HepG2 (cell line): Measurements from ENCODE around the gene SERPINF2. TPM values are rescaled to one million over a fixed set of nuclear protein-coding genes. Genes with fewer than 3 reads are reported as not detected.
A peak's percentile ranks its signal among the peaks of the same experiment; 100 is the strongest.

ENCODE experiments used
- ATAC-seq: fragments of 200-7000 bp; cut with Tn5 transposase; 3 replicates; pipeline ENCODE4 v1.9.1; 2020; ENCODE audit warnings: mild to moderate bottlenecking, moderate library complexity
- Bru-seq: library from RNA; stranded (reverse); fragments of 400-500 nt; gene quantifications from one replicate; lab custom pipeline; 2021; lab: Mats Ljungman, UMichigan
- BruChase-seq, 2 experiments: library from RNA; stranded (reverse); fragments of 400-500 nt; gene quantifications; one replicate each; lab custom pipeline; 2021; lab: Mats Ljungman, UMichigan
- BruUV-seq: library from RNA; stranded (reverse); fragments of 400-500 nt; replicated peaks from 2 replicates; lab custom pipeline; 2021; lab: Mats Ljungman, UMichigan
- CTCF ChIA-PET: fragments of 300-600 bp; formaldehyde crosslinking; extraction: SDS; loops from one replicate; lab custom pipeline; 2021; ENCODE audit warnings: low total read pairs, inconsistent platforms, low intra/inter-chr PET ratio; lab: Yijun Ruan, JAX
- POLR2A ChIA-PET: fragments of 350-600 bp; sonication (Branson Sonifier 250); formaldehyde crosslinking; loops from one replicate; lab custom pipeline; 2020; ENCODE audit warnings: antibody characterized with exemption, inconsistent platforms; lab: Yijun Ruan, JAX
- DNase-seq: peaks from one replicate; pipeline ENCODE4 v3.0.0-alpha.2; 2015; ENCODE audit warnings: low spot score
- FAIRE-seq: peaks from 3 replicates; lab custom pipeline; 2011; peaks lifted over from hg19 to GRCh38; lab: Jason Lieb, UNC
- H2AFZ ChIP-seq: one replicate; pipeline ENCODE4 v1.6.1; 2011; ENCODE audit warnings: low read length, inconsistent platforms
- H3K27ac ChIP-seq: fragments of 300-600 bp; 3 replicates; pipeline ENCODE4 v1.8.0; 2011; ENCODE audit warnings: mixed run types, mild to moderate bottlenecking, mixed read lengths, low read length, inconsistent platforms; ENCODE audit not compliant: insufficient read depth; ENCODE audit errors: extremely low read length
- H3K27me3 ChIP-seq, 2 experiments: fragments of 200-600 bp in 1 of 2; 2 replicates in 1 of 2; 3 replicates in 1 of 2; pipeline versions ENCODE4 v1.6.0 to v1.8.0; 2011; ENCODE audit warnings: low read length in 2 of 2, mild to moderate bottlenecking in 2 of 2, moderate library complexity in 2 of 2, inconsistent platforms in 1 of 2; ENCODE audit not compliant: insufficient read depth in 2 of 2, control insufficient read depth in 1 of 2
- H3K36me3 ChIP-seq, 2 experiments: fragments of 200-600 bp in 1 of 2; replicated peaks in 1 of 2; 2 replicates in 1 of 2; 3 replicates in 1 of 2; pipeline versions ENCODE4 v1.5.1 to v1.8.0; 2011; ENCODE audit warnings: low read length in 2 of 2, inconsistent platforms in 1 of 2; ENCODE audit not compliant: insufficient read depth in 2 of 2, control insufficient read depth in 1 of 2
- H3K4me1 ChIP-seq: 2 replicates; pipeline ENCODE4 v1.5.1; 2012; ENCODE audit warnings: low read length, inconsistent platforms; ENCODE audit not compliant: insufficient read depth
- H3K4me2 ChIP-seq: 2 replicates; pipeline ENCODE4 v1.6.0; 2011; ENCODE audit warnings: low read depth, low read length, inconsistent platforms
- H3K4me3 ChIP-seq, 3 experiments: fragments of 200-600 bp in 1 of 3; sonication (generic), shearing (Covaris generic) in 1 of 3; replicated peaks in 1 of 3; 2 replicates each; pipeline ENCODE4 v1.5.1; 2011 to 2016; ENCODE audit warnings: low read length in 3 of 3, inconsistent platforms in 2 of 3, low read depth in 2 of 3, mild to moderate bottlenecking in 2 of 3, control low read depth in 1 of 3, mixed read lengths in 1 of 3; ENCODE audit not compliant: insufficient read depth in 1 of 3
- H3K79me2 ChIP-seq: one replicate; pipeline ENCODE4 v1.6.1; 2011; ENCODE audit warnings: low read length, inconsistent platforms; ENCODE audit not compliant: insufficient read depth
- H3K9ac ChIP-seq: 2 replicates; pipeline ENCODE4 v1.6.0; 2011; ENCODE audit warnings: mild to moderate bottlenecking, low read depth, low read length, inconsistent platforms; ENCODE audit not compliant: insufficient read depth
- H3K9me3 ChIP-seq: 2 replicates; pipeline ENCODE4 v1.5.1; 2012; ENCODE audit warnings: mild to moderate bottlenecking, low read length
- H4K20me1 ChIP-seq: 2 replicates; pipeline ENCODE4 v1.6.0; 2011; ENCODE audit warnings: inconsistent platforms, mild to moderate bottlenecking, low read length, moderate library complexity; ENCODE audit not compliant: insufficient read depth
- DMAP1 ChIP-seq: IDR thresholded peaks from 2 replicates; pipeline ENCODE4 v1.6.1; 2016
- GATAD2A ChIP-seq: IDR thresholded peaks from 2 replicates; pipeline ENCODE4 v1.6.1; 2016
- MZF1 ChIP-seq: sonication (generic); formaldehyde crosslinking; IDR thresholded peaks from 2 replicates; pipeline ENCODE4 v1.8.1; 2023; ENCODE audit warnings: mild to moderate bottlenecking, missing genetic modification reagents, borderline replicate concordance
- REPIN1 ChIP-seq: sonication (generic); formaldehyde crosslinking; IDR thresholded peaks from 2 replicates; pipeline ENCODE4 v1.8.0; 2022; ENCODE audit warnings: missing genetic modification reagents, low read depth, mild to moderate bottlenecking, borderline replicate concordance
- RFX1 ChIP-seq: fragments of 450-650 bp; IDR thresholded peaks from 2 replicates; pipeline ENCODE4 v1.6.1; 2017
- TEAD2 ChIP-seq: sonication (generic); formaldehyde crosslinking; IDR thresholded peaks from 2 replicates; pipeline ENCODE4 v1.9.0; 2021; ENCODE audit warnings: missing genetic modification reagents
- XRCC5 ChIP-seq: fragments of 200-400 bp; formaldehyde crosslinking; optimal IDR thresholded peaks from 2 replicates; pipeline ENCODE3; 2017; ENCODE audit warnings: mild to moderate bottlenecking, low read length
- YEATS4 ChIP-seq: sonication (generic); formaldehyde crosslinking; IDR thresholded peaks from 2 replicates; pipeline ENCODE4 v1.4.0; 2020; ENCODE audit warnings: missing genetic modification reagents, borderline replicate concordance
- ZNF24 ChIP-seq: fragments of 450-650 bp; IDR thresholded peaks from 2 replicates; pipeline ENCODE4 v1.6.1; 2017; ENCODE audit warnings: antibody characterized with exemption, mild to moderate bottlenecking
- ZSCAN25 ChIP-seq: sonication (generic); formaldehyde crosslinking; IDR thresholded peaks from 2 replicates; pipeline ENCODE4 v1.8.0; 2022; ENCODE audit warnings: mild to moderate bottlenecking, missing genetic modification reagents
- WGBS: methylation state at CpG from one replicate; pipeline ENCODE4 v1.1.6; 2017; ENCODE audit warnings: low lambda C conversion rate; 5-methylcytosine and 5-hydroxymethylcytosine counted together
- in situ Hi-C: cut with HindIII; loops from 2 replicates; pipeline ENCODE4 v1.10.0; 2017; ENCODE audit warnings: low pct_unique_long_range_greater_than_20kb; ENCODE audit not compliant: extremely low pct_ligation_motif_present
- intact Hi-C: fragments of 100-400 bp; cut with micrococcal nuclease; formaldehyde crosslinking; loops from one replicate; pipeline ENCODE4 v1.10.0; 2022; ENCODE audit not compliant: unreplicated experiment
- long read RNA-seq, 2 experiments: library from RNA in 1 of 2; library from polyadenylated mRNA in 1 of 2; stranded (forward) in 1 of 2; unstranded in 1 of 2; transcript quantifications; one replicate each; pipeline ENCODE4 v2.0.0, GENCODE V29; 2019 to 2022
- polyA minus RNA-seq, 3 experiments: library from RNA; depleted of rRNA, polyadenylated mRNA; stranded (reverse); fragments of >200 nt; gene quantifications; 2 replicates each; pipeline ENCODE4 v1.2.3, GENCODE V29; 2011; ENCODE audit warnings: low replicate concordance in 1 of 3
- polyA plus RNA-seq, 8 experiments: library from polyadenylated mRNA; depleted of rRNA in 3 of 8; stranded (reverse) in 7 of 8; unstranded in 1 of 8; fragments of >200 nt; fragmentation: Illumina TruSeq in 4 of 8; extraction: Trizol in 4 of 8; gene quantifications; 2 replicates each; pipeline versions ENCODE4 v1.2.1 to v1.2.3, GENCODE V29; 2011 to 2016; ENCODE audit warnings: low read depth in 4 of 8, missing spikeins in 1 of 8, mixed read lengths in 1 of 8; ENCODE audit not compliant: insufficient read depth in 1 of 8
- total RNA-seq, 5 experiments: library from RNA; depleted of rRNA; stranded (reverse); fragments of >200 nt; fragmentation: Illumina TruSeq; extraction: Trizol; gene quantifications; 2 replicates each; pipeline ENCODE4 v1.2.3, GENCODE V29; 2016; ENCODE audit warnings: low read depth in 1 of 5
- TF ChIP-seq, protein P1 (sequence below): sonication (generic); formaldehyde crosslinking; IDR thresholded peaks from 2 replicates; pipeline ENCODE4 v1.5.0; 2020; ENCODE audit warnings: missing genetic modification reagents
- TF ChIP-seq, protein P2 (sequence below): IDR thresholded peaks from 2 replicates; pipeline ENCODE4 v1.6.1; 2016; ENCODE audit warnings: low read depth
- TF ChIP-seq, protein P3 (sequence below): sonication (generic); formaldehyde crosslinking; IDR thresholded peaks from 2 replicates; pipeline ENCODE4 v1.4.0; 2020; ENCODE audit warnings: mild to moderate bottlenecking, missing genetic modification reagents

Gene SERPINF2
- total RNA-seq (2016; rRNA removed; fragmentation: Illumina TruSeq; extraction: Trizol): 123 and 309 TPM in 2 replicates
- 43.1 and 45.3 TPM in 2 replicates for total RNA-seq (2016; cell fraction: cytosol; rRNA removed; fragmentation: Illumina TruSeq; extraction: Trizol; ENCODE audit: low read depth)
- total RNA-seq (2016; cell fraction: insoluble cytoplasmic fraction; rRNA removed; fragmentation: Illumina TruSeq; extraction: Trizol): 113 and 316 TPM in 2 replicates
- 90.4 and 105 TPM in 2 replicates for total RNA-seq (2016; cell fraction: membrane; rRNA removed; fragmentation: Illumina TruSeq; extraction: Trizol)
- total RNA-seq (2016; cell fraction: nucleus; rRNA removed; fragmentation: Illumina TruSeq; extraction: Trizol): 243 and 286 TPM in 2 replicates
- 548 and 871 TPM in 2 replicates for polyA plus RNA-seq (2011; rRNA removed)
- 573 and 676 TPM in 2 replicates for polyA plus RNA-seq (2011; cell fraction: cytosol; rRNA removed)
- 1,260 and 1,369 TPM in 2 replicates for polyA plus RNA-seq (2011; cell fraction: nucleus; rRNA removed)
- 401 and 511 TPM in 2 replicates for polyA plus RNA-seq (2012)
- polyA plus RNA-seq (2016; cell fraction: cytosol; fragmentation: Illumina TruSeq; extraction: Trizol; ENCODE audit: low read depth): 58.6 and 61.9 TPM in 2 replicates
- polyA plus RNA-seq (2016; cell fraction: insoluble cytoplasmic fraction; fragmentation: Illumina TruSeq; extraction: Trizol; ENCODE audit: low read depth): 142 and 163 TPM in 2 replicates
- 96.0 and 97.4 TPM in 2 replicates for polyA plus RNA-seq (2016; cell fraction: membrane; fragmentation: Illumina TruSeq; extraction: Trizol; ENCODE audit: low read depth)
- 572 and 581 TPM in 2 replicates for polyA plus RNA-seq (2016; cell fraction: nucleus; fragmentation: Illumina TruSeq; extraction: Trizol; ENCODE audit: insufficient read depth, low read depth)
- polyA minus RNA-seq (2011; rRNA and poly(A)+ RNA removed; ENCODE audit: low replicate concordance): 1.3 and 600 TPM in 2 replicates
- 283 and 408 TPM in 2 replicates for polyA minus RNA-seq (2011; cell fraction: cytosol; rRNA and poly(A)+ RNA removed)
- 211 and 291 TPM in 2 replicates for polyA minus RNA-seq (2011; cell fraction: nucleus; rRNA and poly(A)+ RNA removed)
- percentile 95 among the genes with signal in this experiment for Bru-seq, nascent RNA
- BruChase-seq, experiment 1, labeled RNA remaining after a 6-hour chase: percentile 98 among the genes with signal in this experiment
- percentile 96 among the genes with signal in this experiment for BruChase-seq, experiment 2, labeled RNA remaining after a 2-hour chase
- long read RNA-seq, experiment 1, transcript SERPINF2-202 (10 exons, 2,265 nt): minor isoform, 16 of 456 reads
- long read RNA-seq, experiment 1, transcript SERPINF2-201 (10 exons, 2,284 nt): major isoform, 260 of 456 reads
- long read RNA-seq, experiment 1, partial matches to known transcripts: 118 of 456 reads
- long read RNA-seq, experiment 1, other reads (novel, unspliced or antisense): 61 of 456 reads
- long read RNA-seq, experiment 2, transcript SERPINF2-202 (10 exons, 2,265 nt): minor isoform, 29 of 1,141 reads
- long read RNA-seq, experiment 2, transcript SERPINF2-201 (10 exons, 2,284 nt): major isoform, 434 of 1,141 reads
- long read RNA-seq, experiment 2, partial matches to known transcripts: 287 of 1,141 reads
- long read RNA-seq, experiment 2, other reads (novel, unspliced or antisense): 386 of 1,141 reads

DNA sequence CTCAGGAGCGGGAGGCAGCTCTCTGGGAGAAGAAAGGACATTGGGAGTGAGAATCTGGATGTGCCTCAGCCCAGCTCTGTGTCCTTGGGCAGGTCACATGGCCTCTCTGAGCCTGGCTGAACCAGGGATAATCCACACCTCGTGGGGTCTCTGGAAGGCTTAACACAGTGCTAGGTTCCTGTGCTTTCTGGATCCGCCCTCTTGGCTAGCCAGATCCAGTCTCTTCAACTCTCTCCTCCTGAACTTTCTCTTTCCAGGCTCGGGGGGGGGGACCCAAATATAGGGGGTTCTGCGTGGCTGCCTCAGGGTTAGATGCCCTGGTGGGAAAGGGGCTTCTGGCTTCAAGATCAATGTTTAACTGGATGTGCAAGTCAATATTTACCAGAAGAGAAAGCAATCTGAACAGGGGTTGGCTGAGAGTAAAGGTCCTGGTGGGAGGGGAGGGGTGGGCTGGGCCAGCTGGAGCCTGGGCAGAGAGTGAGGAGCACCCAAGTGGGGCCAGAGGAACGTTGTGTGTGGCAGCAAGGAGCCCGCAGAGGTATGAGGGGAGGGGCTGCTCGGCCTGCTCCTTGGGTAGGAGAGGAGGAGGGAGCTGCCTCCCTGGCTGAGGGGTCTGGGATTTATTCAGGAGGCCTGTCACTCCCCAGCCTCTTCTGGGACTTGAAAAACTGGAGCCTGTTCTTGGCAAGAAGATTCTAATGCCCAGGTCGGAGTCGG lies at the start of gene SERPINF2:
Gene SERPINF2, plus strand, starts transcription at position 501 of the 717 bp plus-strand sequence. CDS start 2,125 bp downstream, outside the sequence.
- intact Hi-C loops: loop anchor here (1.0 to 2.0 kb wide), 2 partner anchors 20 to 26 kb away; partner anchors contain the start of gene SERPINF1
- Histone ChIP-seq H3K4me3 (peak within 1 kb of the TSS; percentile 60 to 83 (median 73)), H4K20me1 (peaks cover 14% of the 10 kb centered on the region; the same call in 1 of the 2 replicates), H3K27me3 (no peaks in the 10 kb centered on the region), H2AFZ (no peak within 1 kb of the TSS), H3K4me2 (peak within 1 kb of the TSS; percentile 88), H3K4me1 (peaks cover 59% of the 10 kb centered on the region), H3K9ac (peak within 1 kb of the TSS; percentile 80), H3K36me3 (peaks cover 7 to 15% of the 10 kb centered on the region in 2 experiments; a peak in 4 of 5 replicates), H3K27ac (peak within 1 kb of the TSS; percentile 84), H3K79me2 (peaks cover 32% of the 10 kb centered on the region), H3K9me3 (no peaks in the 10 kb centered on the region)
- CTCF ChIA-PET: no interaction called here
- in situ Hi-C loops: no loop called here
- peak; percentile 89 for ATAC-seq
- BruUV-seq: no TSS peak
- peak; percentile 95 for FAIRE-seq
- DNase-seq: peak; percentile 93
- POLR2A ChIA-PET: interaction anchor here (0.6 to 16.4 kb wide), 15 partner anchors 9 to 256 kb away, joined by 3 to 299 read pairs (median 5); partner anchors contain the start of genes RILP, SERPINF1 and WDR81
- WGBS: 0% methylated on average over 8 of the region's 10 CpGs
- TF ChIP-seq, protein P1, sequence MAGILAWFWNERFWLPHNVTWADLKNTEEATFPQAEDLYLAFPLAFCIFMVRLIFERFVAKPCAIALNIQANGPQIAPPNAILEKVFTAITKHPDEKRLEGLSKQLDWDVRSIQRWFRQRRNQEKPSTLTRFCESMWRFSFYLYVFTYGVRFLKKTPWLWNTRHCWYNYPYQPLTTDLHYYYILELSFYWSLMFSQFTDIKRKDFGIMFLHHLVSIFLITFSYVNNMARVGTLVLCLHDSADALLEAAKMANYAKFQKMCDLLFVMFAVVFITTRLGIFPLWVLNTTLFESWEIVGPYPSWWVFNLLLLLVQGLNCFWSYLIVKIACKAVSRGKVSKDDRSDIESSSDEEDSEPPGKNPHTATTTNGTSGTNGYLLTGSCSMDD (CRISPR knock-in tag): no peak
- TF ChIP-seq YEATS4 (CRISPR knock-in tag) (peak; percentile 67), GATAD2A (CRISPR knock-in tag) (peak; percentile 74), TEAD2 (no peak), MZF1 (no peak), ZSCAN25 (CRISPR knock-in tag) (peak; percentile 73; the same call in 1 of the 2 replicates), XRCC5 (peak; percentile 44), RFX1 (no peak), DMAP1 (CRISPR knock-in tag) (peak; percentile 69; the same call in 1 of the 2 replicates), ZNF24 (no peak), REPIN1 (CRISPR knock-in tag) (no peak)
- TF ChIP-seq, protein P2, sequence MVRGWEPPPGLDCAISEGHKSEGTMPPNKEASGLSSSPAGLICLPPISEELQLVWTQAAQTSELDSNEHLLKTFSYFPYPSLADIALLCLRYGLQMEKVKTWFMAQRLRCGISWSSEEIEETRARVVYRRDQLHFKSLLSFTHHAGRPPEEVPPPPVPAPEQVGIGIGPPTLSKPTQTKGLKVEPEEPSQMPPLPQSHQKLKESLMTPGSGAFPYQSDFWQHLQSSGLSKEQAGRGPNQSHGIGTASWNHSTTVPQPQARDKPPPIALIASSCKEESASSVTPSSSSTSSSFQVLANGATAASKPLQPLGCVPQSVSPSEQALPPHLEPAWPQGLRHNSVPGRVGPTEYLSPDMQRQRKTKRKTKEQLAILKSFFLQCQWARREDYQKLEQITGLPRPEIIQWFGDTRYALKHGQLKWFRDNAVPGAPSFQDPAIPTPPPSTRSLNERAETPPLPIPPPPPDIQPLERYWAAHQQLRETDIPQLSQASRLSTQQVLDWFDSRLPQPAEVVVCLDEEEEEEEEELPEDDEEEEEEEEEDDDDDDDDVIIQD (CRISPR knock-in tag): peak; percentile 31; the same call in 1 of the 2 replicates
- TF ChIP-seq, protein P3, sequence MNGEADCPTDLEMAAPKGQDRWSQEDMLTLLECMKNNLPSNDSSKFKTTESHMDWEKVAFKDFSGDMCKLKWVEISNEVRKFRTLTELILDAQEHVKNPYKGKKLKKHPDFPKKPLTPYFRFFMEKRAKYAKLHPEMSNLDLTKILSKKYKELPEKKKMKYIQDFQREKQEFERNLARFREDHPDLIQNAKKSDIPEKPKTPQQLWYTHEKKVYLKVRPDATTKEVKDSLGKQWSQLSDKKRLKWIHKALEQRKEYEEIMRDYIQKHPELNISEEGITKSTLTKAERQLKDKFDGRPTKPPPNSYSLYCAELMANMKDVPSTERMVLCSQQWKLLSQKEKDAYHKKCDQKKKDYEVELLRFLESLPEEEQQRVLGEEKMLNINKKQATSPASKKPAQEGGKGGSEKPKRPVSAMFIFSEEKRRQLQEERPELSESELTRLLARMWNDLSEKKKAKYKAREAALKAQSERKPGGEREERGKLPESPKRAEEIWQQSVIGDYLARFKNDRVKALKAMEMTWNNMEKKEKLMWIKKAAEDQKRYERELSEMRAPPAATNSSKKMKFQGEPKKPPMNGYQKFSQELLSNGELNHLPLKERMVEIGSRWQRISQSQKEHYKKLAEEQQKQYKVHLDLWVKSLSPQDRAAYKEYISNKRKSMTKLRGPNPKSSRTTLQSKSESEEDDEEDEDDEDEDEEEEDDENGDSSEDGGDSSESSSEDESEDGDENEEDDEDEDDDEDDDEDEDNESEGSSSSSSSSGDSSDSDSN: peak; percentile 49; the same call in 1 of the 2 replicates
